ENCODE data around the gene INAFM2.

- TF ChIP-seq, protein P1, sequence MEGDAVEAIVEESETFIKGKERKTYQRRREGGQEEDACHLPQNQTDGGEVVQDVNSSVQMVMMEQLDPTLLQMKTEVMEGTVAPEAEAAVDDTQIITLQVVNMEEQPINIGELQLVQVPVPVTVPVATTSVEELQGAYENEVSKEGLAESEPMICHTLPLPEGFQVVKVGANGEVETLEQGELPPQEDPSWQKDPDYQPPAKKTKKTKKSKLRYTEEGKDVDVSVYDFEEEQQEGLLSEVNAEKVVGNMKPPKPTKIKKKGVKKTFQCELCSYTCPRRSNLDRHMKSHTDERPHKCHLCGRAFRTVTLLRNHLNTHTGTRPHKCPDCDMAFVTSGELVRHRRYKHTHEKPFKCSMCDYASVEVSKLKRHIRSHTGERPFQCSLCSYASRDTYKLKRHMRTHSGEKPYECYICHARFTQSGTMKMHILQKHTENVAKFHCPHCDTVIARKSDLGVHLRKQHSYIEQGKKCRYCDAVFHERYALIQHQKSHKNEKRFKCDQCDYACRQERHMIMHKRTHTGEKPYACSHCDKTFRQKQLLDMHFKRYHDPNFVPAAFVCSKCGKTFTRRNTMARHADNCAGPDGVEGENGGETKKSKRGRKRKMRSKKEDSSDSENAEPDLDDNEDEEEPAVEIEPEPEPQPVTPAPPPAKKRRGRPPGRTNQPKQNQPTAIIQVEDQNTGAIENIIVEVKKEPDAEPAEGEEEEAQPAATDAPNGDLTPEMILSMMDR (IDR thresholded peaks at IDR 0.05): no peak
- TF ChIP-seq EZH2 (IDR thresholded peaks at IDR 0.05): no peak
Observed at GRCh38 chr15:40301467-40302179, 21.9 kb upstream of the INAFM2 start.
